Parathyroid adenoma (tissue), 2 donors: ENCODE measurements around the gene EEPD1.

Experiments used
- H2AFZ ChIP-seq: fragments of 300-600 bp; sonication (generic); one replicate; pipeline ENCODE4 v1.7.0; 2017; ENCODE audit warnings: antibody characterized with exemption, mild to moderate bottlenecking
- H3K27ac ChIP-seq: fragments of 300-600 bp; sonication (generic); one replicate; pipeline ENCODE4 v1.7.0; 2017
- H3K27me3 ChIP-seq: fragments of 300-600 bp; sonication (generic); one replicate; pipeline ENCODE4 v1.7.0; 2017; ENCODE audit warnings: low read length; ENCODE audit not compliant: control insufficient read depth, insufficient read depth
- H3K36me3 ChIP-seq: fragments of 300-600 bp; sonication (generic); one replicate; pipeline ENCODE4 v1.7.0; 2017; ENCODE audit warnings: low read length; ENCODE audit not compliant: control insufficient read depth, insufficient read depth
- H3K4me1 ChIP-seq: fragments of 300-600 bp; sonication (generic); one replicate; pipeline ENCODE4 v1.7.0; 2017; ENCODE audit warnings: control low read depth
- H3K4me2 ChIP-seq: fragments of 300-600 bp; sonication (generic); one replicate; pipeline ENCODE4 v1.7.0; 2017; ENCODE audit warnings: low read length
- H3K4me3 ChIP-seq: fragments of 300-600 bp; sonication (generic); one replicate; pipeline ENCODE4 v1.7.0; 2017; ENCODE audit warnings: low read depth, low read length
- H3K79me2 ChIP-seq: fragments of 300-600 bp; sonication (generic); one replicate; pipeline ENCODE4 v1.7.0; 2017; ENCODE audit warnings: control low read depth
- H3K9ac ChIP-seq: fragments of 300-600 bp; sonication (generic); one replicate; pipeline ENCODE4 v1.7.0; 2017; ENCODE audit warnings: mild to moderate bottlenecking
- H3K9me3 ChIP-seq: fragments of 300-600 bp; sonication (generic); one replicate; pipeline ENCODE4 v1.7.0; 2017; ENCODE audit warnings: low read length; ENCODE audit not compliant: control insufficient read depth
- CTCF ChIP-seq: fragments of 300-600 bp; sonication (generic); IDR thresholded peaks from one replicate; pipeline ENCODE4 v1.7.0; 2017; ENCODE audit warnings: antibody characterized with exemption, mild to moderate bottlenecking
- donor health status: primary hyperparathyroidism.

The EEPD1 gene

DNA sequence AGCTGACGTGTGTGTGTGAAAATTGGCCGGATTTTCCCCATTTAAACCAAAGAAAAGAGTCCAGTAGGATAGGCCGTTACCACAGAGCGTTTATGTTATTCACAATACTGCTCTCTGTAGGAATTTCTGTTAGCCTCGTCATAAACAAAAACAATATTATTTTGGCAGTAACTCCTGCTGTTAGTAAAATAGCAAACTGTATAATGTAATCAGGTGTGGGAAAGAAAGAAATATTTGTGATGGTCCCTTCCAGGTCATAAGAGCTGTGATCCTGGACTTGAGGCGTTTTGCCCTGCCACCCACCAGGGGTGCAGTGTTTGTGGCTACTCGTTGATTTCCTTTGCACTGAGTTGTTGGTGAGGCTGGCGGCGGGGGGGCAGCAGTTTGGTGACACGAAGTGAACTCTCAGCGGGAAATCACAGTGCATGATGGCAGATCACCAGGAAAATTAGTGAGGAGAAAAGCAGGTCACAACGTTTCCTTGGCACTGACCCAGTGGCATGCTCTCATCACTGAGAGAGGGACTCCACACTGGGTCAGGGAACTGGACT, 2.8 kb downstream of the EEPD1 start:
- peaks cover 3% of the 10 kb centered on the region for H3K79me2 ChIP-seq
- no peak overlapping the region for H3K9ac ChIP-seq
- H3K4me1 ChIP-seq, result peaks cover 6% of the 10 kb centered on the region
- no peaks in the 10 kb centered on the region for H3K27me3 ChIP-seq
- H3K4me3 ChIP-seq, result no peak overlapping the region
- no peaks in the 10 kb centered on the region for H3K9me3 ChIP-seq
- no peaks in the 10 kb centered on the region for H3K36me3 ChIP-seq
- no peak overlapping the region for H2AFZ ChIP-seq
- peak overlapping the region; percentile 18 for H3K4me2 ChIP-seq
- no peak for TF ChIP-seq CTCF
- no peak overlapping the region for H3K27ac ChIP-seq

DNA sequence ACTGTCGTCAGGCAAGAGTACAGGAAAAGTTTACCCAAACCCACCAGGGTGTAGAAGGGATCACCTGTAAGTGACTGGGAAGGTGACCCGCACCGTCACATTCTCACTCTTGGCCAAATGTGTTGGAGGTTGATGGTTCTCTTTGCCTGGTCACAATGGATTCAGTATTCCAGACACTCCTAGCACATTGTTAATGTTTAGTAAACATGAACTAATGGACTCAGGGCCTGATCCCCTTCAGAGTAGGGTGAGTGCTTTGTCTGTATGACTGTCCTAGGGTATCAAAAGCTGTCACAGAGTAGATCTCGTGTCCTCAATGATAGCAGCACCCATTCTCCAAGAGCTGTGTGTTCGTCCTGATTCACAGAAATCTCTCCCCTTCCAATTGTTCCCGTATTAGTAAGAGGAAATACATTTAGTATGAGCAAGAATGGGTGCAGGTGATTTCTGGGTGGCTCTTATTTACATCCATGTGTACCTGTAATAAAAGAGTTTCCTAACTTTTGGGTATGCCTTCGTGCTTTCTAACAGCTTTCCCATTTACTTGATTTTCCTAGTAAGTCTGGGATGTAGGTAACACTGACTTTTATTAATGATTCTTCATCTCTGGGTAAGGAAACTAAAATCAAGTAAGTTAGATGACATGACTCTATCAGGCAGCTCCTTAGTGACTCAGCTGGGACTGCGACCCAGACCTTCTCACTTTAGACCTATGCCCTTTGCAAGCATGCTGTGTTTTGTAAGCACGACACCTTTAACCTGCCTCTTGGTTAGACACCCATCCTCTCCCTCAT, 4.7 kb downstream of the EEPD1 start:
- H3K27ac ChIP-seq, result no peak overlapping the region
- peaks cover 6% of the 10 kb centered on the region for H3K4me1 ChIP-seq
- no peak overlapping the region for H3K4me3 ChIP-seq
- no peaks in the 10 kb centered on the region for H3K9me3 ChIP-seq
- H3K27me3 ChIP-seq, result no peaks in the 10 kb centered on the region
- H3K9ac ChIP-seq, result no peak overlapping the region
- H3K79me2 ChIP-seq, result peaks cover 3% of the 10 kb centered on the region
- H2AFZ ChIP-seq, result no peak overlapping the region
- H3K4me2 ChIP-seq, result no peak overlapping the region
- no peaks in the 10 kb centered on the region for H3K36me3 ChIP-seq
- no peak for TF ChIP-seq CTCF

DNA sequence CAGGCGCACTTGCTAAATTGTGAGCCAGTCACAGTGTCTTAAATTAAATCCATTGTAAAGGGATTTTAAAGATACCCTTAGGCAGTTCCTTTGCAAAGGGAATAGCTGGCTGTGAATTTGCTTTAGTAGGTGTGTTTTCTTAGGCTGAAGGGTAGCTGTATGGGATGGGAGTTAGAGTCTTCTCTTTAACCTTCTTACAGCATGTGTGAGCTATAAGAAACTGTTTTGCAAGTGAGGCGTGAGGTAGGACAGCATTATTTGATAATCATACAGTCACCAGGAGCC, 5.2 kb downstream of the EEPD1 start:
- no peak overlapping the region for H3K9ac ChIP-seq
- H3K79me2 ChIP-seq, result peaks cover 3% of the 10 kb centered on the region
- no peak for TF ChIP-seq CTCF

GRCh38 chr7:36159618-36160017, 6.6 kb downstream of the EEPD1 start:
- Histone ChIP-seq H3K4me1 (peaks cover 3% of the 10 kb centered on the region), H3K36me3 (no peaks in the 10 kb centered on the region), H3K4me2 (no peak overlapping the region), H3K4me3 (no peak overlapping the region), H3K27me3 (no peaks in the 10 kb centered on the region), H3K79me2 (peaks cover 3% of the 10 kb centered on the region), H3K27ac (no peak overlapping the region), H3K9me3 (no peaks in the 10 kb centered on the region), H2AFZ (no peak overlapping the region), H3K9ac (no peak overlapping the region)
- TF ChIP-seq CTCF, result no peak

More for the DNA sequence above, 5.2 kb downstream of the EEPD1 start:
- Histone ChIP-seq H3K9me3 (no peaks in the 10 kb centered on the region), H3K4me2 (no peak overlapping the region), H3K4me3 (no peak overlapping the region), H3K27me3 (no peaks in the 10 kb centered on the region), H3K36me3 (no peaks in the 10 kb centered on the region), H3K4me1 (peaks cover 6% of the 10 kb centered on the region), H2AFZ (no peak overlapping the region), H3K27ac (no peak overlapping the region)

DNA sequence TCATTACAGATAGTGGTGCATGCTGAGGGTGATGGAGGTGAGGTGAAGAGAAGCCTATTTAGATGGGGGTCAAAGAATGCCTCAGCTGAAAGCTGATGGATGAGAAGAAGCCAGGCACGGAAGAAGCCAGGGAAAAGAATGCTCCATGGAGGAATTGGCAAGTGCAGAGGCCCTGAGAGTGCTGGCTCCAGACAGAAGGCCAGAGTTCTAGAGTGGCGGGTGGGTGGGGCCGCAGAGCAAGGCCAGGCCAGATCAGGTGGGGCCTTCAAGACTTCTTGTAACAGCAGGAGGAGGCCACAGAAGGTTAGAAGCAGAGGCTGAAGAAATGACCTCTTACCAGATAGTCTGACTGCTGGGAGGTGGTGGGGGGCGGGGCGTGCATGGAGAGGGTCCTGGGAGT, 7.3 kb downstream of the EEPD1 start:
- no peaks in the 10 kb centered on the region for H3K36me3 ChIP-seq
- H3K27ac ChIP-seq, result no peak overlapping the region
- no peak overlapping the region for H3K4me2 ChIP-seq
- no peak overlapping the region for H3K4me3 ChIP-seq
- no peak overlapping the region for H2AFZ ChIP-seq
- no peak for TF ChIP-seq CTCF
- H3K9me3 ChIP-seq, result no peaks in the 10 kb centered on the region
- H3K27me3 ChIP-seq, result no peaks in the 10 kb centered on the region
- H3K4me1 ChIP-seq, result peaks cover 3% of the 10 kb centered on the region
- H3K9ac ChIP-seq, result no peak overlapping the region
- peaks cover 3% of the 10 kb centered on the region for H3K79me2 ChIP-seq
